ENCODE results near the gene DKK1. TPM values are rescaled to one million over a fixed set of nuclear protein-coding genes. Genes with fewer than 3 reads are reported as not detected.
A peak's percentile ranks its signal among the peaks of the same experiment; 100 is the strongest.

The DKK1 gene, protein sequence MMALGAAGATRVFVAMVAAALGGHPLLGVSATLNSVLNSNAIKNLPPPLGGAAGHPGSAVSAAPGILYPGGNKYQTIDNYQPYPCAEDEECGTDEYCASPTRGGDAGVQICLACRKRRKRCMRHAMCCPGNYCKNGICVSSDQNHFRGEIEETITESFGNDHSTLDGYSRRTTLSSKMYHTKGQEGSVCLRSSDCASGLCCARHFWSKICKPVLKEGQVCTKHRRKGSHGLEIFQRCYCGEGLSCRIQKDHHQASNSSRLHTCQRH
- total RNA-seq (1 to 10 TPM in 1 of 9 donors, under 1 TPM in 4, not detected in 4; 0.42 to 1.5 (median 0.62) TPM), polyA plus RNA-seq (1 to 10 TPM in 1 of 2 donors, under 1 TPM in 1; 0.11 to 7.0 TPM)
- long read RNA-seq, donor 1, result 0 reads
- long read RNA-seq, donor 2, partial matches to known transcripts, result 0 of 1 reads
- long read RNA-seq, donor 2, other reads (novel, unspliced or antisense), result 0 of 1 reads
- long read RNA-seq, donor 3, partial matches to known transcripts, result 1 of 1 reads
- long read RNA-seq, donor 3, other reads (novel, unspliced or antisense), result 0 of 1 reads

DNA sequence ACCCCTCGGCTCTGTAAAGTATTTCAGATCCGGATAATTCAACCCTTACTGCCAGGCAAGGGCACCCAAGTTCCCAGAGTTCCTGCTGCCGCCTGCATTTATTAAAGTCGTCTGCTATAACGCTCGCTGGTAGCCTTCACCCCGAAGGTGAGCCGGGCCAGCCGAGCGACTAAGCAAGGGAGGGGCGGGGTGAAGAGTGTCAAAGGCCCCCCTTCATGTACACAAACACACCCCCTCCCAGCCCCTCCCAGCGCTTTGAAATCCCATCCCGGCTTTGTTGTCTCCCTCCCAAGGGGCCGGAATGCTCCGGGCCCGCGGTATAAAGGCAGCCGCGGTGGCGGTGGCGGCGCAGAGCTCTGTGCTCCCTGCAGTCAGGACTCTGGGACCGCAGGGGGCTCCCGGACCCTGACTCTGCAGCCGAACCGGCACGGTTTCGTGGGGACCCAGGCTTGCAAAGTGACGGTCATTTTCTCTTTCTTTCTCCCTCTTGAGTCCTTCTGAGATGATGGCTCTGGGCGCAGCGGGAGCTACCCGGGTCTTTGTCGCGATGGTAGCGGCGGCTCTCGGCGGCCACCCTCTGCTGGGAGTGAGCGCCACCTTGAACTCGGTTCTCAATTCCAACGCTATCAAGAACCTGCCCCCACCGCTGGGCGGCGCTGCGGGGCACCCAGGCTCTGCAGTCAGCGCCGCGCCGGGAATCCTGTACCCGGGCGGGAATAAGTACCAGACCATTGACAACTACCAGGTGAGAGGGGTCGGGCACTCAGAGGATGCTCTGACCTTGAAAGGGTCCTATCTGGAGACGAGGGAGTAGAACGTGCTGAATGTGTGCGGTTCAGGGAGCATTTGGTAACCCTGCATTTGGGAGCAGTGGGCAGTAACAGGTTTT, at the start of gene DKK1:
DKK1 (plus strand) TSS at position 349 of the 889 bp plus-strand sequence; CDS start at position 503, 154 bp downstream.
- peaks cover 0 to 37% (median 6%) of the 10 kb centered on the region in 9 donors for H3K27me3 ChIP-seq
- H3K9me3 ChIP-seq, result no peaks in the 10 kb centered on the region
- no peaks in the 10 kb centered on the region for H3K36me3 ChIP-seq
- H3K4me1 ChIP-seq, result peaks cover 0 to 25% (median 4%) of the 10 kb centered on the region in 12 donors
- ATAC-seq, result peak; percentile 41 to 88 (median 84)
- intact Hi-C loops (cut with DNase I), result loop anchor here in 2 of 10 donors (5.0 to 10.0 kb wide), 2 partner anchors 281 to 338 kb away; no protein-coding TSS in a partner anchor
- peak within 1 kb of the TSS; percentile 22 to 70 (median 56) for H3K4me3 ChIP-seq
- WGBS, 4 donors, result 1 to 4% (median 2%) methylated on average over 43 to 55 of the region's 55 CpGs
- no peak within 1 kb of the TSS for H3K27ac ChIP-seq
- TF ChIP-seq, protein P1, sequence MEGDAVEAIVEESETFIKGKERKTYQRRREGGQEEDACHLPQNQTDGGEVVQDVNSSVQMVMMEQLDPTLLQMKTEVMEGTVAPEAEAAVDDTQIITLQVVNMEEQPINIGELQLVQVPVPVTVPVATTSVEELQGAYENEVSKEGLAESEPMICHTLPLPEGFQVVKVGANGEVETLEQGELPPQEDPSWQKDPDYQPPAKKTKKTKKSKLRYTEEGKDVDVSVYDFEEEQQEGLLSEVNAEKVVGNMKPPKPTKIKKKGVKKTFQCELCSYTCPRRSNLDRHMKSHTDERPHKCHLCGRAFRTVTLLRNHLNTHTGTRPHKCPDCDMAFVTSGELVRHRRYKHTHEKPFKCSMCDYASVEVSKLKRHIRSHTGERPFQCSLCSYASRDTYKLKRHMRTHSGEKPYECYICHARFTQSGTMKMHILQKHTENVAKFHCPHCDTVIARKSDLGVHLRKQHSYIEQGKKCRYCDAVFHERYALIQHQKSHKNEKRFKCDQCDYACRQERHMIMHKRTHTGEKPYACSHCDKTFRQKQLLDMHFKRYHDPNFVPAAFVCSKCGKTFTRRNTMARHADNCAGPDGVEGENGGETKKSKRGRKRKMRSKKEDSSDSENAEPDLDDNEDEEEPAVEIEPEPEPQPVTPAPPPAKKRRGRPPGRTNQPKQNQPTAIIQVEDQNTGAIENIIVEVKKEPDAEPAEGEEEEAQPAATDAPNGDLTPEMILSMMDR (IDR thresholded peaks at IDR 0.05), result peak; percentile 40 to 66 (median 56)
- no peak for TF ChIP-seq POLR2A (IDR thresholded peaks at IDR 0.05)
- DNase-seq, result peak; percentile 33 to 73 (median 46)

DNA sequence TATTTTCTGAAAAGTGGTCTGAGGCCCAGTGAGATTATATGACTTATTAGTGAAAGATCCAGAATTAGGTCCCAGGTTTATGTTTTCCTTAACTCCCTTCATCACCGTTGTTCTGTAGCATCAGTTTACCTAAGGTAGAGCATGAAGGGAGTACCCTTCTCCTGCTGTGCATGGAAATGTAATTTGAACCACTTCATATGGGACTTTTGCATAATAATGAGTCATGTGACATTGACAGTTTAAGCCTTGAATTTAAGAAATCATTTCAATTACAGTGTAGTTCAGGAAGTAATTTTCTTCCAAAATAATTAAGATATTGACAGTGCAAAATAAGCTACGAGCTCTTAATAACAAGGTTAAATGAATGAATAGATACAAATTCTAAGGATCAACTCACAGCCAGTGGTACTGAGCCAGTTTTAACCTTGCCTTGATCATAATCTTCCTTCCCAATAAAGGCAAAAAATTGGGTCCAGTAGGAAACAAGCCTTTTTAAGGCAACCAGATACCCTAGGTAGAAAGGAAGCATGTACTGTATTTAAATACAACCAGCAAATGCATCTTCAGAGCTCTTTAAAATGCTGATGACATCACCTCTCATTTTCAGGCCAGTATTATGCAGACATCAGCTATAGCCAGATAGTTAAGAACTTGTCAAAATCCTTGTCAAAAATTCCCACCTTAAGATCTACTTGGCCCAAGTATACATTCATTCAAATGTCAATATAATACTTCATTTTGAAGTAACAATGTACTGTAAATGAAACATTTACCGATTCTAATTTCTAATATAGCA, 48.8 kb upstream of the DKK1 start:
- TF ChIP-seq, protein P1 (IDR thresholded peaks at IDR 0.05), result no peak
- TF ChIP-seq POLR2A (IDR thresholded peaks at IDR 0.05), result no peak
- intact Hi-C loops (cut with DNase I), result no loop called here
- no peak for DNase-seq
- no peak for ATAC-seq
- no peak overlapping the region for H3K27ac ChIP-seq
- H3K9me3 ChIP-seq, result no peaks in the 10 kb centered on the region
- H3K4me3 ChIP-seq, result no peak overlapping the region
- 77 to 86% (median 85%) methylated on average over 3 of the region's 3 CpGs for whole genome bisulfite sequencing, 4 donors
- no peaks in the 10 kb centered on the region for H3K27me3 ChIP-seq
- no peaks in the 10 kb centered on the region for H3K36me3 ChIP-seq
- no peaks in the 10 kb centered on the region for H3K4me1 ChIP-seq

DNA sequence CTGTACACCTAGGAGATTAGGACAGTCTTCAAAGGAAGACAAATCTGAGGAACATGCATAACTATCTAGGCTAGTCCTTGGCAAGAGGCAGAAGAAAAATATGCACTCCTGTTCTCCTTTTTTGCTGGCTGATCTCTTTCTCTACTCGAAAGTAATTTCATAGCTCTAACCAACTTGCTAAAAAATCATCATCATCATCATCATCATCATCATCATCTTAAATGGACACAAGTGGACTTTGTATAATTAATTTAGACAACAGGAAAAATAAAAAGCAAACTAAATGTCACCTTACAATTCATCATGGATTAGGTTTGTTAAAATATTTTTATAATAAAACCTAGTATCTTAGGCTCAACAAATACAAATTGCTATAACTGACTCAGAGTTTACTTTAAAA, 47.2 kb upstream of the DKK1 start:
- 67 to 87% (median 77%) methylated on average over 1 of the region's 1 CpG for WGBS, 4 donors
- no peak for DNase-seq
- peaks cover 0 to 8% (median 0%) of the 10 kb centered on the region in 9 donors for H3K36me3 ChIP-seq
- H3K9me3 ChIP-seq, result no peaks in the 10 kb centered on the region
- no peak overlapping the region for H3K4me3 ChIP-seq
- H3K27me3 ChIP-seq, result no peaks in the 10 kb centered on the region
- no peak for ATAC-seq
- H3K4me1 ChIP-seq, result no peaks in the 10 kb centered on the region
- intact Hi-C loops (cut with DNase I), result no loop called here
- no peak overlapping the region for H3K27ac ChIP-seq
- no peak for TF ChIP-seq POLR2A (IDR thresholded peaks at IDR 0.05)
- TF ChIP-seq, protein P1 (IDR thresholded peaks at IDR 0.05), result no peak
